IPS-20b (cell line): Measurements from ENCODE around the gene SPTB.

ENCODE experiments used
- H3K27ac ChIP-seq: one replicate; pipeline ENCODE4 v1.5.1; 2013; ENCODE audit warnings: low read length
- H3K27me3 ChIP-seq: 2 replicates; pipeline ENCODE4 v1.6.1; 2013; ENCODE audit warnings: mild to moderate bottlenecking, low read length, inconsistent platforms; ENCODE audit not compliant: insufficient read depth
- H3K36me3 ChIP-seq: 2 replicates; pipeline ENCODE4 v1.6.1; 2013; ENCODE audit warnings: low read depth, mild to moderate bottlenecking, inconsistent platforms, low read length, moderate library complexity; ENCODE audit not compliant: insufficient read depth
- H3K4me1 ChIP-seq: 2 replicates; pipeline ENCODE4 v1.6.1; 2013; ENCODE audit warnings: mild to moderate bottlenecking, control low read depth, inconsistent platforms, low read length, moderate library complexity; ENCODE audit not compliant: insufficient read depth
- H3K4me3 ChIP-seq: 2 replicates; pipeline ENCODE4 v1.5.1; 2013; ENCODE audit warnings: mild to moderate bottlenecking, low read length, inconsistent platforms
- H3K9ac ChIP-seq: 2 replicates; pipeline ENCODE4 v1.6.1; 2013; ENCODE audit warnings: low read depth, mild to moderate bottlenecking, inconsistent platforms, low read length, moderate library complexity
- H3K9me3 ChIP-seq: 2 replicates; pipeline ENCODE4 v1.6.1; 2013; ENCODE audit warnings: mild to moderate bottlenecking, low read depth, low read length, inconsistent platforms; ENCODE audit not compliant: insufficient read depth

Gene SPTB

GRCh38 chr14:64760146-64760755 lies 119.5 kb downstream of the SPTB start:
- Histone ChIP-seq H3K27me3 (peaks cover 14% of the 10 kb centered on the region; the same call in 1 of the 2 replicates), H3K4me1 (peaks cover 17% of the 10 kb centered on the region), H3K9ac (no peak overlapping the region), H3K4me3 (no peak overlapping the region), H3K36me3 (no peaks in the 10 kb centered on the region), H3K27ac (no peak overlapping the region), H3K9me3 (no peaks in the 10 kb centered on the region)

DNA sequence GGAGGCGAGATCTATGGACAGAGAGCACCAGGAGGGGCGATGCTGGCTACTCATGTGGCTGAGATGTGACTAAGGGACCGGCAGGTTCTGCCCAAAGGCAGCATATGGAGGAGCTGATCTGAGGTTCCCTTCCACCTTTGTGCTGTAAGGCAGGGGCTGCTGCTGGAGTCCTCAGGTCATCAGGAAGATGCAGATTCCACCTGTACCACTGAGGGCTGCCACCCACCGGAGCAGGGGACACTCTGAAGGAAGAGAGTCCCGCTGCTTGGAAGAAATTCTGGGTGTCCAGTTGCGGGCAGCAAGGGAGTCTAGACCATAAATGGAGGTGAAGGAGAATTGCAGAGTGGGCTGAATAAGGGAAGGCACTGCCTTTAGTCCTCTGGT lies 120.2 kb downstream of the SPTB start:
- Histone ChIP-seq H3K27me3 (peaks cover 13% of the 10 kb centered on the region; the same call in 1 of the 2 replicates), H3K27ac (no peak overlapping the region), H3K9me3 (no peaks in the 10 kb centered on the region), H3K4me1 (peaks cover 17% of the 10 kb centered on the region), H3K36me3 (no peaks in the 10 kb centered on the region), H3K4me3 (no peak overlapping the region), H3K9ac (no peak overlapping the region)

GRCh38 chr14:64758691-64759554 lies 120.8 kb downstream of the SPTB start:
- H3K36me3 ChIP-seq: no peaks in the 10 kb centered on the region
- no peak overlapping the region for H3K4me3 ChIP-seq
- H3K9ac ChIP-seq: no peak overlapping the region
- peaks cover 7% of the 10 kb centered on the region; the same call in 1 of the 2 replicates for H3K27me3 ChIP-seq
- no peaks in the 10 kb centered on the region for H3K9me3 ChIP-seq
- no peak overlapping the region for H3K27ac ChIP-seq
- H3K4me1 ChIP-seq: peaks cover 13% of the 10 kb centered on the region

DNA sequence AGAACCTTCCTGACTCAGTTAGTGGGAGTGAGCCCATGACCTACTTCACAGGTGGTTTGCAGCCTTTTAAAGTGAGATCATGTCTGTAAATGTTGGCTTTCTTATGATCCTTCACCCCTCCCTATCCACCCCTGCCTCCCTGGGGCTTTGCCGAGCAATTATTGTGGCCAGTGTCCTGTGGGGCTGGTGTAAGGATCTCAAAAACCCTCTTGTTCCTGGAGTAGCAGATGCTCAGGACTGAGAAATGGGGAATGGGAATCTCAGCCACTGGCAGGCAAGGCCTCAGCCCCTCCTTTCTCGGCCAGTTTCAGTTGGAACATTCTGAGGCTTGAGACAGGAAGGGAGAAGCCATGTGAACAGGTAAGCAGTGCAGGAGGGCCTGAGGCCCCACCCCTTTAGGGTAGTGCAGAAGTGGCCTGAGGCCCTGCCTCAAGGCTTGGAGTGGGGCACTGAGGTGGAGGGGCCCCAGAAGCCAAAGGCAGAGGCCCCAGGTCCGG lies 121.6 kb downstream of the SPTB start:
- H3K4me3 ChIP-seq: no peak overlapping the region
- H3K9ac ChIP-seq: no peak overlapping the region
- no peaks in the 10 kb centered on the region; the same call in 1 of the 2 replicates for H3K27me3 ChIP-seq
- H3K36me3 ChIP-seq: no peaks in the 10 kb centered on the region
- H3K27ac ChIP-seq: no peak overlapping the region
- no peaks in the 10 kb centered on the region for H3K9me3 ChIP-seq
- peaks cover 13% of the 10 kb centered on the region for H3K4me1 ChIP-seq

GRCh38 chr14:64757601-64758000 lies 122.1 kb downstream of the SPTB start:
- no peak overlapping the region for H3K4me3 ChIP-seq
- no peak overlapping the region for H3K9ac ChIP-seq
- no peaks in the 10 kb centered on the region; the same call in 1 of the 2 replicates for H3K27me3 ChIP-seq
- H3K9me3 ChIP-seq: no peaks in the 10 kb centered on the region
- no peaks in the 10 kb centered on the region for H3K36me3 ChIP-seq
- no peak overlapping the region for H3K27ac ChIP-seq
- H3K4me1 ChIP-seq: peaks cover 13% of the 10 kb centered on the region

DNA sequence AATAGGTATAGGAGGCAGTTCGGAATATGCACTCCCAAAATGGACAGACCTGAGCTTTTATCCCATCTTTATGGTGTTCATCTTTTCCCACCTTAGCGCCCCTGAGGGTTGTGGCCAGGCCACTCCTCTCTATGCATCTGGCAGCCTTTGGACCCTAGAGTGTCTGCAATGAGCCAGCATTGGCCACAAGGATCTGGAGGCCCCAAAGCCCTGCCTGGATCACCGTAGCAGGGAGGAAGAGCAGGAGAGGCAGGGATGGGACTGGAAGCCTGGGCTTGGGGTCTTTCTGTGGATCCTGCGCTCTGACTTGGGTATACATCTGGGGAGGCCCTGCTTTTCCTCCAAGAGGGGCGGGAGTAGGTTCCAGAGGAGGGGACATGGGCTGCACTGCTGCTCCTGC lies 123.0 kb downstream of the SPTB start:
- Histone ChIP-seq H3K4me3 (no peak overlapping the region), H3K9me3 (no peaks in the 10 kb centered on the region), H3K27ac (no peak overlapping the region), H3K4me1 (peaks cover 13% of the 10 kb centered on the region), H3K27me3 (no peaks in the 10 kb centered on the region; the same call in 1 of the 2 replicates), H3K9ac (no peak overlapping the region), H3K36me3 (no peaks in the 10 kb centered on the region)

GRCh38 chr14:64755781-64756221 lies 123.9 kb downstream of the SPTB start:
- Histone ChIP-seq H3K27me3 (no peaks in the 10 kb centered on the region; the same call in 1 of the 2 replicates), H3K4me1 (peaks cover 13% of the 10 kb centered on the region), H3K4me3 (no peak overlapping the region), H3K36me3 (no peaks in the 10 kb centered on the region), H3K9me3 (no peaks in the 10 kb centered on the region), H3K9ac (no peak overlapping the region), H3K27ac (no peak overlapping the region)

DNA sequence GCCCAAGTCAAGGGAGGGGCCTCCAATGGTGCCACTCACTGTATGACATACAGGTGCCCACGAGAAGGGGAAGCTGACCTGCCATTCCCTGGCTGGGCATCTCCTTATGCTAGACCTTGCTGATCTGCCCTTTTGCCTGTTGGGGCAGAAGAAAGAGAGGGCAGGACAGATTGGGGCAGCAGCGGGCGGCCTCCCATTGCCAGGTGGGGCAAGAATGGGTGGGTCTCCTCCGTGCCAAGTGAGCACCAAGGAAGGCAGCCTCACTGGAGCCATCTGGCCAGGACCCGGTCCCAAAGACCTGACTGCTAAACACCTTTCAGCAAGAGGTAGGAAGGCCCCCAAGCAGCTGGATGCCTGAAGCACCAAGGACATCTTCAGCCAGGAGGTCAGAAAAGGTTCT lies 125.0 kb downstream of the SPTB start:
- Histone ChIP-seq H3K27me3 (no peaks in the 10 kb centered on the region; the same call in 1 of the 2 replicates), H3K9ac (no peak overlapping the region), H3K4me1 (peaks cover 13% of the 10 kb centered on the region), H3K36me3 (peaks cover 3% of the 10 kb centered on the region), H3K9me3 (no peaks in the 10 kb centered on the region), H3K27ac (no peak overlapping the region), H3K4me3 (no peak overlapping the region)

GRCh38 chr14:64753999-64754398 lies 125.7 kb downstream of the SPTB start:
- H3K9ac ChIP-seq: no peak overlapping the region
- H3K27me3 ChIP-seq: no peaks in the 10 kb centered on the region; the same call in 1 of the 2 replicates
- no peaks in the 10 kb centered on the region for H3K9me3 ChIP-seq
- no peak overlapping the region for H3K4me3 ChIP-seq
- peaks cover 8% of the 10 kb centered on the region for H3K36me3 ChIP-seq
- H3K4me1 ChIP-seq: peaks cover 13% of the 10 kb centered on the region
- no peak overlapping the region for H3K27ac ChIP-seq

DNA sequence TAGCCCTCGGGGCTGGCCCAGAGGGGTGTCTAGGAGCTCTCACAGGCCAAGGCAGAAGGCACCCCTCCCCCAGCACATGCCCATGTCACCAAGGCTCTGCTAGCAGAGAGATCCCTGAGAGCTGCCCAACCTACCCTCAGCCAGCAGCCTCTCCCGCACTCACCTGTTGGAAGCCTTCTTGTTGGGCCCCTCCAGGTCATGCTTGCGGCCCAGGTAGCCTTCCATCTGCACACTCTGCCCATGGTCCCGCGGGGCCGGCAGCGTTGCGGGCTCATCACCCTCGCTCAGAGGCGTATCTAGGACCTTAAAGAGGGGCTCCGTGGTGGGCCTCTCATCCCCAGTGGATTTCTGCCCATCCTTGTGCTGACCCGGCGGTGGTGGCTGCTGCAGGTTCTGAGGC lies 126.3 kb downstream of the SPTB start:
- H3K9ac ChIP-seq: no peak overlapping the region
- peaks cover 10% of the 10 kb centered on the region for H3K4me1 ChIP-seq
- H3K36me3 ChIP-seq: peaks cover 8% of the 10 kb centered on the region
- H3K4me3 ChIP-seq: no peak overlapping the region
- H3K27ac ChIP-seq: no peak overlapping the region
- no peaks in the 10 kb centered on the region for H3K9me3 ChIP-seq
- H3K27me3 ChIP-seq: no peaks in the 10 kb centered on the region; the same call in 1 of the 2 replicates

DNA sequence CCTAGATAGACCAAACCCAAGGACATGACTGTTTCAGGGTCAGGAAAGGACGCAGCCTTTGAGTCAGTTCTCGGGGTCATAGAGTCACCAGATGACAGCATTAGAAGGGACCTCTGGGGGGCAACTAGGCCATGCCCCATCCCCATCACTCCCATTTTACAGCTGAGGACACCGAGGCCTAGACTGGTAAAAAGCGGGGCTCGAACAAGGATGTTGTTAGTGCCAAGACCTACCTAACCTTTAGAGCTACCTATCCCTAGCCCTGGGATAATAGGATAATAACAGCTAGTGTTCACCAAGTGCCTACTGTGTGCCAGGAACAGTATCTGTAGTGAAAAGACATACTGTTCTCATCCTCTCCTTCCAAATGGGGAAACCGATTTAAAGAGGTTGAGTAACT lies 126.8 kb downstream of the SPTB start:
- Histone ChIP-seq H3K36me3 (peaks cover 12% of the 10 kb centered on the region), H3K27me3 (no peaks in the 10 kb centered on the region; the same call in 1 of the 2 replicates), H3K4me3 (no peak overlapping the region), H3K9me3 (no peaks in the 10 kb centered on the region), H3K9ac (no peak overlapping the region), H3K4me1 (peaks cover 5% of the 10 kb centered on the region), H3K27ac (no peak overlapping the region)
